HEK293 (cell line): Measurements from ENCODE around the gene GRIK4.

Experiments
- CTCF ChIA-PET: fragments of 350-600 bp; formaldehyde crosslinking; extraction: SDS; loops from one replicate; lab custom pipeline; 2021; ENCODE audit warnings: antibody characterized with exemption; lab: Yijun Ruan, JAX
- POLR2A ChIA-PET: fragments of 300-600 bp; formaldehyde crosslinking; extraction: SDS; loops from one replicate; lab custom pipeline; 2020; ENCODE audit warnings: antibody characterized with exemption, inconsistent platforms; lab: Yijun Ruan, JAX
- H3K27ac ChIP-seq: fragments of 200-500 bp; sonication (Bioruptor generic); 2 replicates; pipeline ENCODE4 v1.5.1; 2014; ENCODE audit warnings: low read depth, low read length, control low read depth, inconsistent platforms; ENCODE audit errors: extremely low read depth
- H3K36me3 ChIP-seq, 2 experiments: fragments of 200-500 bp in 1 of 2; sonication (Bioruptor generic) in 1 of 2; 1 replicate in 1 of 2; 2 replicates in 1 of 2; pipeline ENCODE4 v1.5.1; 2014 to 2017; ENCODE audit warnings: inconsistent platforms in 2 of 2, low read length in 2 of 2; ENCODE audit not compliant: control insufficient read depth in 2 of 2, insufficient read depth in 1 of 2
- H3K4me1 ChIP-seq: fragments of 200-500 bp; sonication (Bioruptor generic); 2 replicates; pipeline ENCODE4 v1.5.1; 2014; ENCODE audit warnings: mild to moderate bottlenecking, low read length, inconsistent platforms; ENCODE audit not compliant: control insufficient read depth, insufficient read depth
- H3K4me3 ChIP-seq: 2 replicates; pipeline ENCODE4 v1.5.1; 2011; ENCODE audit warnings: low read depth, mild to moderate bottlenecking, control low read depth, low read length, moderate library complexity
- H3K9me3 ChIP-seq: fragments of 200-500 bp; sonication (Bioruptor generic); 2 replicates; pipeline ENCODE4 v1.5.1; 2014; ENCODE audit warnings: low read depth, low read length, inconsistent platforms; ENCODE audit not compliant: control insufficient read depth, insufficient read depth
- GFI1B ChIP-seq: fragments of 450-650 bp; formaldehyde crosslinking; IDR thresholded peaks from 2 replicates; pipeline ENCODE4 v1.5.1; 2016; ENCODE audit warnings: missing biosample characterization, missing genetic modification characterization
- OVOL3 ChIP-seq: fragments of 450-650 bp; formaldehyde crosslinking; IDR thresholded peaks from 2 replicates; pipeline ENCODE4 v1.5.1; 2016; ENCODE audit warnings: missing biosample characterization, missing genetic modification characterization
- ZBTB1 ChIP-seq: fragments of 450-650 bp; formaldehyde crosslinking; IDR thresholded peaks from 2 replicates; pipeline ENCODE4 v1.5.1; 2016; ENCODE audit warnings: missing biosample characterization, missing genetic modification characterization
- ZNF138 ChIP-seq: fragments of 450-650 bp; formaldehyde crosslinking; IDR thresholded peaks from 2 replicates; pipeline ENCODE4 v1.5.1; 2016; ENCODE audit warnings: missing biosample characterization, missing genetic modification characterization, borderline replicate concordance
- ZNF221 ChIP-seq: fragments of 450-650 bp; formaldehyde crosslinking; IDR thresholded peaks from 2 replicates; pipeline ENCODE4 v1.5.1; 2017; ENCODE audit warnings: missing biosample characterization, missing genetic modification characterization, borderline replicate concordance
- ZNF362 ChIP-seq: fragments of 450-650 bp; formaldehyde crosslinking; IDR thresholded peaks from 2 replicates; pipeline ENCODE4 v1.5.1; 2016; ENCODE audit warnings: missing biosample characterization, missing genetic modification characterization
- ZNF544 ChIP-seq: fragments of 450-650 bp; formaldehyde crosslinking; IDR thresholded peaks from 2 replicates; pipeline ENCODE4 v1.5.0; 2017; ENCODE audit warnings: missing biosample characterization, missing genetic modification characterization
- ZNF768 ChIP-seq: fragments of 450-650 bp; formaldehyde crosslinking; IDR thresholded peaks from 2 replicates; pipeline ENCODE4 v1.5.1; 2018; ENCODE audit warnings: missing biosample characterization, mild to moderate bottlenecking, missing genetic modification characterization
- TF ChIP-seq, protein P1 (sequence below): fragments of 450-650 bp; formaldehyde crosslinking; IDR thresholded peaks from 2 replicates; pipeline ENCODE4 v1.5.1; 2016; ENCODE audit warnings: missing biosample characterization, missing genetic modification characterization, borderline replicate concordance
- TF ChIP-seq, protein P2 (sequence below): fragments of 450-650 bp; formaldehyde crosslinking; IDR thresholded peaks from 2 replicates; pipeline ENCODE4 v1.5.1; 2016; ENCODE audit warnings: missing biosample characterization, missing genetic modification characterization
- TF ChIP-seq, protein P3 (sequence below): fragments of 450-650 bp; formaldehyde crosslinking; IDR thresholded peaks from 2 replicates; pipeline ENCODE4 v1.5.1; 2017; ENCODE audit warnings: missing biosample characterization, missing genetic modification characterization

GRIK4 gene

GRCh38 chr11:120536797-120537169, 25.2 kb downstream of the GRIK4 start:
- ChIA-PET CTCF (interaction anchor here (0.6 to 1.2 kb wide), 5 partner anchors 15 to 630 kb away, joined by 3 to 4 read pairs (median 3); no protein-coding TSS in a partner anchor), POLR2A (no interaction called here)
- H3K4me3 ChIP-seq, result no peak overlapping the region
- no peaks in the 10 kb centered on the region for H3K9me3 ChIP-seq
- H3K36me3 ChIP-seq, result no peaks in the 10 kb centered on the region
- TF ChIP-seq ZNF544 (tag by site-specific recombination), result no peak
- no peak for TF ChIP-seq ZBTB1
- no peak for TF ChIP-seq OVOL3 (tag by site-specific recombination)
- H3K4me1 ChIP-seq, result no peaks in the 10 kb centered on the region
- no peak overlapping the region for H3K27ac ChIP-seq

DNA sequence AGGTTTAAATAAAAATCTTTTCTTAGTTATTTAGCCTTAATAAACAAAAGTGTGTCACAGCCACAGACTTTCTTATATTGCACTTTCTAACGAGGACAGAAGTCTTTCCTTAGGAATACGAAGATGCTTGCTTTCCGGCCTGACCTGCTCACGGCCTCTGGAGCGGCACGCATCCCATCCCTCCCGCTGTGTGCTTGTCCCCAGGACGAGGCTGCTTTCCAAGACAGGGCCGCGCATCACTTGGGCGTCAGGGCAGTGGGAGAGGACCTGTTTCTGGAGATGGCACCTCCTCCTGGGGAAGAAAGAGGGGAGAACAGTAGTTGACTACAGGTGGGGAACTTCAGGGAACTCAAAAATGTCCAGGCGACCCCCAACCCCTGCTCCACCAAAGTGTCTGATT, 26.4 kb downstream of the GRIK4 start:
- Histone ChIP-seq H3K4me1 (no peaks in the 10 kb centered on the region), H3K9me3 (no peaks in the 10 kb centered on the region), H3K27ac (no peak overlapping the region), H3K4me3 (no peak overlapping the region), H3K36me3 (no peaks in the 10 kb centered on the region)
- TF ChIP-seq ZNF362 (tag by site-specific recombination), result no peak
- CTCF ChIA-PET, result no interaction called here
- POLR2A ChIA-PET, result no interaction called here

- POLR2A ChIA-PET, result no interaction called here
- Histone ChIP-seq H3K4me1 (no peaks in the 10 kb centered on the region), H3K36me3 (no peaks in the 10 kb centered on the region), H3K27ac (no peak overlapping the region), H3K9me3 (no peaks in the 10 kb centered on the region), H3K4me3 (no peak overlapping the region)
- CTCF ChIA-PET, result no interaction called here
- TF ChIP-seq ZNF221 (tag by site-specific recombination) (no peak), GFI1B (tag by site-specific recombination) (no peak), ZNF768 (tag by site-specific recombination) (no peak)
- TF ChIP-seq, protein P1, sequence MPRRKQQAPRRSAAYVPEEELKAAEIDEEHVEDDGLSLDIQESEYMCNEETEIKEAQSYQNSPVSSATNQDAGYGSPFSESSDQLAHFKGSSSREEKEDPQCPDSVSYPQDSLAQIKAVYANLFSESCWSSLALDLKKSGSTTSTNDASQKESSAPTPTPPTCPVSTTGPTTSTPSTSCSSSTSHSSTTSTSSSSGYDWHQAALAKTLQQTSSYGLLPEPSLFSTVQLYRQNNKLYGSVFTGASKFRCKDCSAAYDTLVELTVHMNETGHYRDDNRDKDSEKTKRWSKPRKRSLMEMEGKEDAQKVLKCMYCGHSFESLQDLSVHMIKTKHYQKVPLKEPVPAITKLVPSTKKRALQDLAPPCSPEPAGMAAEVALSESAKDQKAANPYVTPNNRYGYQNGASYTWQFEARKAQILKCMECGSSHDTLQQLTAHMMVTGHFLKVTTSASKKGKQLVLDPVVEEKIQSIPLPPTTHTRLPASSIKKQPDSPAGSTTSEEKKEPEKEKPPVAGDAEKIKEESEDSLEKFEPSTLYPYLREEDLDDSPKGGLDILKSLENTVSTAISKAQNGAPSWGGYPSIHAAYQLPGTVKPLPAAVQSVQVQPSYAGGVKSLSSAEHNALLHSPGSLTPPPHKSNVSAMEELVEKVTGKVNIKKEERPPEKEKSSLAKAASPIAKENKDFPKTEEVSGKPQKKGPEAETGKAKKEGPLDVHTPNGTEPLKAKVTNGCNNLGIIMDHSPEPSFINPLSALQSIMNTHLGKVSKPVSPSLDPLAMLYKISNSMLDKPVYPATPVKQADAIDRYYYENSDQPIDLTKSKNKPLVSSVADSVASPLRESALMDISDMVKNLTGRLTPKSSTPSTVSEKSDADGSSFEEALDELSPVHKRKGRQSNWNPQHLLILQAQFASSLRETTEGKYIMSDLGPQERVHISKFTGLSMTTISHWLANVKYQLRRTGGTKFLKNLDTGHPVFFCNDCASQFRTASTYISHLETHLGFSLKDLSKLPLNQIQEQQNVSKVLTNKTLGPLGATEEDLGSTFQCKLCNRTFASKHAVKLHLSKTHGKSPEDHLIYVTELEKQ (tag by site-specific recombination), result no peak
- TF ChIP-seq, protein P2, sequence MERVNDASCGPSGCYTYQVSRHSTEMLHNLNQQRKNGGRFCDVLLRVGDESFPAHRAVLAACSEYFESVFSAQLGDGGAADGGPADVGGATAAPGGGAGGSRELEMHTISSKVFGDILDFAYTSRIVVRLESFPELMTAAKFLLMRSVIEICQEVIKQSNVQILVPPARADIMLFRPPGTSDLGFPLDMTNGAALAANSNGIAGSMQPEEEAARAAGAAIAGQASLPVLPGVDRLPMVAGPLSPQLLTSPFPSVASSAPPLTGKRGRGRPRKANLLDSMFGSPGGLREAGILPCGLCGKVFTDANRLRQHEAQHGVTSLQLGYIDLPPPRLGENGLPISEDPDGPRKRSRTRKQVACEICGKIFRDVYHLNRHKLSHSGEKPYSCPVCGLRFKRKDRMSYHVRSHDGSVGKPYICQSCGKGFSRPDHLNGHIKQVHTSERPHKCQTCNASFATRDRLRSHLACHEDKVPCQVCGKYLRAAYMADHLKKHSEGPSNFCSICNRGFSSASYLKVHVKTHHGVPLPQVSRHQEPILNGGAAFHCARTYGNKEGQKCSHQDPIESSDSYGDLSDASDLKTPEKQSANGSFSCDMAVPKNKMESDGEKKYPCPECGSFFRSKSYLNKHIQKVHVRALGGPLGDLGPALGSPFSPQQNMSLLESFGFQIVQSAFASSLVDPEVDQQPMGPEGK (tag by site-specific recombination), result no peak
- TF ChIP-seq, all 188 proteins: peak for 0
Measured at GRCh38 chr11:120538707-120539106, 27.2 kb downstream of the GRIK4 start.

DNA sequence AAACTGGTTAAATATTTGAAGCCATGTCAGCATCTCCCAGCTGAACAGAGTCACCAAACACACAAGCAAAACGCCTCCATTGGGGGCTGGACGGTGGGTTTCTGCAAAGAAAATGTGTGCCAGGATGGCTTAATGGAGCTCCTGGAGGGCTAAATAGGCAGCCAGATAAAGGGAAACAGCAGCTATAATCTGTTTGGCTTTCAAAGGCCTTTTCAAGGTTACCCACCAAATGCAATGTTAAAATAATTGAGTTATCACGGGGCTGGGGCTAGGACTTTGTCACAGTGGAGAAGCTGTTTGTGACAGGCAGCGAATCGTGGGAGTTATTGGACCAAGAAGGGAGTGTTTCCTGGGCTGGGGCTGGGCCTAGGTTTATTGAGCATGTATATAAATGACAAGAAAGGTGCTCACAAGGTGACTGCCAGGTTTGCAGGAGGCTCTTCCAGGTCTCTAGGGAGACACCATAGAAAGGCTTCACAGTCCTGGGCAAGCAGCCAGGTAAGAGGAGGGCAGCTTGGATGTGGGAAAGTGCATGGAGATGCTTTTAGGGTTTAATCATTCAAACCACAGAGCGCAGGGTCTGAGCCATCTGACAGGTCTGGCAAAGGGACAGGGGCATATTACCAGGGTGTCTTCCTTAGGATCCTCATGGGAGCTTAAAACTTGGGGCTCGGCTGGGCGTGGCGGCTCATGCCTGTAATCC, 28.3 kb downstream of the GRIK4 start:
- H3K4me3 ChIP-seq, result no peak overlapping the region
- no peak for TF ChIP-seq ZNF138
- TF ChIP-seq, protein P3, sequence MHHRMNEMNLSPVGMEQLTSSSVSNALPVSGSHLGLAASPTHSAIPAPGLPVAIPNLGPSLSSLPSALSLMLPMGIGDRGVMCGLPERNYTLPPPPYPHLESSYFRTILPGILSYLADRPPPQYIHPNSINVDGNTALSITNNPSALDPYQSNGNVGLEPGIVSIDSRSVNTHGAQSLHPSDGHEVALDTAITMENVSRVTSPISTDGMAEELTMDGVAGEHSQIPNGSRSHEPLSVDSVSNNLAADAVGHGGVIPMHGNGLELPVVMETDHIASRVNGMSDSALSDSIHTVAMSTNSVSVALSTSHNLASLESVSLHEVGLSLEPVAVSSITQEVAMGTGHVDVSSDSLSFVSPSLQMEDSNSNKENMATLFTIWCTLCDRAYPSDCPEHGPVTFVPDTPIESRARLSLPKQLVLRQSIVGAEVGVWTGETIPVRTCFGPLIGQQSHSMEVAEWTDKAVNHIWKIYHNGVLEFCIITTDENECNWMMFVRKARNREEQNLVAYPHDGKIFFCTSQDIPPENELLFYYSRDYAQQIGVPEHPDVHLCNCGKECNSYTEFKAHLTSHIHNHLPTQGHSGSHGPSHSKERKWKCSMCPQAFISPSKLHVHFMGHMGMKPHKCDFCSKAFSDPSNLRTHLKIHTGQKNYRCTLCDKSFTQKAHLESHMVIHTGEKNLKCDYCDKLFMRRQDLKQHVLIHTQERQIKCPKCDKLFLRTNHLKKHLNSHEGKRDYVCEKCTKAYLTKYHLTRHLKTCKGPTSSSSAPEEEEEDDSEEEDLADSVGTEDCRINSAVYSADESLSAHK, result 0 out of 2 replicates have a peak, but pooled peaks have one; percentile 10
- TF ChIP-seq, all 188 proteins: peak for 1
- Histone ChIP-seq H3K9me3 (no peaks in the 10 kb centered on the region), H3K36me3 (no peaks in the 10 kb centered on the region), H3K4me1 (no peaks in the 10 kb centered on the region), H3K27ac (no peak overlapping the region)
- POLR2A ChIA-PET, result no interaction called here
- CTCF ChIA-PET, result interaction anchor here (0.5 to 0.6 kb wide), 2 partner anchors 205 to 421 kb away, joined by 3 read pairs; no protein-coding TSS in a partner anchor
